Omental fat pad (tissue), 4 donors: ENCODE measurements around the gene TLR10. TPM values are rescaled to one million over a fixed set of nuclear protein-coding genes. Genes with fewer than 3 reads are reported as not detected.

Source experiments
- ATAC-seq: fragments of 150-250 bp; one replicate; pipeline ENCODE4 v1.9.1; 2016; ENCODE audit warnings: mild to moderate bottlenecking, moderate library complexity; ENCODE audit not compliant: low FRiP score
- DNase-seq: peaks from one replicate; pipeline ENCODE4 v3.0.0-alpha.2; 2019; ENCODE audit warnings: low spot score
- total RNA-seq, 4 donors: library from RNA; depleted of rRNA; stranded (reverse); fragments of >200 nt; gene quantifications; one replicate each; pipeline ENCODE4 v1.1.0, GENCODE V29; 2016
- TF ChIP-seq, protein P1 (sequence below), 3 donors: fragments of 450-650 bp; IDR thresholded peaks; one replicate each; pipeline ENCODE4 v1.5.1; 2016 to 2017; ENCODE audit warnings: antibody characterized with exemption in 3 of 3, mild to moderate bottlenecking in 3 of 3, moderate library complexity in 2 of 3

The TLR10 gene, protein sequence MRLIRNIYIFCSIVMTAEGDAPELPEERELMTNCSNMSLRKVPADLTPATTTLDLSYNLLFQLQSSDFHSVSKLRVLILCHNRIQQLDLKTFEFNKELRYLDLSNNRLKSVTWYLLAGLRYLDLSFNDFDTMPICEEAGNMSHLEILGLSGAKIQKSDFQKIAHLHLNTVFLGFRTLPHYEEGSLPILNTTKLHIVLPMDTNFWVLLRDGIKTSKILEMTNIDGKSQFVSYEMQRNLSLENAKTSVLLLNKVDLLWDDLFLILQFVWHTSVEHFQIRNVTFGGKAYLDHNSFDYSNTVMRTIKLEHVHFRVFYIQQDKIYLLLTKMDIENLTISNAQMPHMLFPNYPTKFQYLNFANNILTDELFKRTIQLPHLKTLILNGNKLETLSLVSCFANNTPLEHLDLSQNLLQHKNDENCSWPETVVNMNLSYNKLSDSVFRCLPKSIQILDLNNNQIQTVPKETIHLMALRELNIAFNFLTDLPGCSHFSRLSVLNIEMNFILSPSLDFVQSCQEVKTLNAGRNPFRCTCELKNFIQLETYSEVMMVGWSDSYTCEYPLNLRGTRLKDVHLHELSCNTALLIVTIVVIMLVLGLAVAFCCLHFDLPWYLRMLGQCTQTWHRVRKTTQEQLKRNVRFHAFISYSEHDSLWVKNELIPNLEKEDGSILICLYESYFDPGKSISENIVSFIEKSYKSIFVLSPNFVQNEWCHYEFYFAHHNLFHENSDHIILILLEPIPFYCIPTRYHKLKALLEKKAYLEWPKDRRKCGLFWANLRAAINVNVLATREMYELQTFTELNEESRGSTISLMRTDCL
- 1 to 10 TPM in 1 of 4 donors, under 1 TPM in 3; 0.12 to 2.5 (median 0.33) TPM for total RNA-seq

DNA sequence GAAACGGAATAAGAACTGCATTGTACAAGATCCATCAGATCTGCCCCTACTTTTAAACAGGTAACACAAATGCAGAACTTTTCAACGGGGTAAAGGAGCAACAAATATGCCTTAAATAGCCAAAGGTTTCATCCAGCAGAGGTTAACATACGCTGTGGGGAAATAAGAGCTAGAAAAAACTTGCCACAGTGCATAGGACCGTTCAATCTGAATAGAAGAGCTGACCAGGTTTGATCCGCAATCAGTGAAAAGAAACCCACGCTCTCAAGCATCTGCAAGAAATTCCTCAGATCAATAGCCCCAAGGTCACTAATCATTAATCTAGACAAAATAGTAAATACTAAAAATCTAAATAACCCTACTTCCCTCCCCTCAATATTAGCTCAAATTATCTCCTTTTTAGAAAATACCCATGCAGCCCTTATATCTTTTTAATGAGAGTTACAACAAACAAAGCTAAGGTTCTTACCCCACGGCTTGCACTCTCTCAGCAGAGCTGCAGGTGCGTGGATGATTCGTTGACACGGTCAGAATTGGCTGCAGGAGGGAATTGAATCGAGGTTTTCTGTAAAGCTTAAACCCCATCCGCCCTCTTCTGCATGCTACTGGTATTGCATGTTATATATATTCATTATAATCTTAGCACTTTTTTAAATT, at the start of gene TLR10:
TSS of gene TLR10 (minus strand) at position 539 of the 657 bp plus-strand sequence. CDS start 7,400 bp downstream, outside the sequence.
- DNase-seq: no peak
- no peak for ATAC-seq
- TF ChIP-seq, protein P1, sequence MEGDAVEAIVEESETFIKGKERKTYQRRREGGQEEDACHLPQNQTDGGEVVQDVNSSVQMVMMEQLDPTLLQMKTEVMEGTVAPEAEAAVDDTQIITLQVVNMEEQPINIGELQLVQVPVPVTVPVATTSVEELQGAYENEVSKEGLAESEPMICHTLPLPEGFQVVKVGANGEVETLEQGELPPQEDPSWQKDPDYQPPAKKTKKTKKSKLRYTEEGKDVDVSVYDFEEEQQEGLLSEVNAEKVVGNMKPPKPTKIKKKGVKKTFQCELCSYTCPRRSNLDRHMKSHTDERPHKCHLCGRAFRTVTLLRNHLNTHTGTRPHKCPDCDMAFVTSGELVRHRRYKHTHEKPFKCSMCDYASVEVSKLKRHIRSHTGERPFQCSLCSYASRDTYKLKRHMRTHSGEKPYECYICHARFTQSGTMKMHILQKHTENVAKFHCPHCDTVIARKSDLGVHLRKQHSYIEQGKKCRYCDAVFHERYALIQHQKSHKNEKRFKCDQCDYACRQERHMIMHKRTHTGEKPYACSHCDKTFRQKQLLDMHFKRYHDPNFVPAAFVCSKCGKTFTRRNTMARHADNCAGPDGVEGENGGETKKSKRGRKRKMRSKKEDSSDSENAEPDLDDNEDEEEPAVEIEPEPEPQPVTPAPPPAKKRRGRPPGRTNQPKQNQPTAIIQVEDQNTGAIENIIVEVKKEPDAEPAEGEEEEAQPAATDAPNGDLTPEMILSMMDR (IDR thresholded peaks at IDR 0.05): peak in 2 of 3 donors; percentile 9 to 43

DNA sequence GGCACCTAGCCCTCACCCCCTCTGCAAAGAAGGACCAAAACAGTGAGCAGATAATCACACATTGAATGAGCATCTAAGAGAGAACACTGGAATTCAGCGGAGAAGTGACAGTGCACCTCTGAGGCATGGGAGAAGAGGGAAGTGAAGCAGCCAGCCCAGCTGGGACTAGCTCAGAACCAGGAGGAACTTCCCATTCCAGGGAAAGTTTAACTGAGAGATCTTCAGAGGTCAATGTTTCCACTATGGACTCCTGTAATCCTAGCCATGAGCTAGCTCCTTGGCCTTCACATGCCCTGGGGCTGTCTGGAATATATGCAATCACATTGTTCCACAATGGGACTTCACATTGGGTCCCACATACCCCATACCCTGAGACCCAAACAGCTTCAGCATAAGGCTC, 49.4 kb upstream of the TLR10 start:
- ATAC-seq: no peak
- TF ChIP-seq, protein P1 (IDR thresholded peaks at IDR 0.05): no peak
- no peak for DNase-seq

DNA sequence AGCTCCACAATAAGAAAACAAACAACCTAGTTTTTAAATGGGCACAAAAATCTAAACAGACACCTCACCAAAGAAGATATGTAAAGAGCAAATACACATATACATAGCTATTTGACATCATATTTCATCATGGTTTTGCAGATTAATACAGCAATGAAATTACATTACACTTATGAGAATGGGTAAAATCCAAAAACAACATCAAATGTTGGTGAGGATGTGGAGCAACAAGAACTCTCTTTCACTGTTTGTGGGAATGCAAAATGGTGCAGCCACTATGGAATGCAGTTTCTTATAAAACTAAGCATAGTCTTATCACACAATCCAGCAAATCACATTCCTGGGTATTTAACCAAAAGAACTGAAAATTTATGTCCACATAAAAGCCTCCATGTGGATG, 48.9 kb upstream of the TLR10 start:
- ATAC-seq (no peak), DNase-seq (no peak)
- TF ChIP-seq, protein P1 (IDR thresholded peaks at IDR 0.05): no peak

DNA sequence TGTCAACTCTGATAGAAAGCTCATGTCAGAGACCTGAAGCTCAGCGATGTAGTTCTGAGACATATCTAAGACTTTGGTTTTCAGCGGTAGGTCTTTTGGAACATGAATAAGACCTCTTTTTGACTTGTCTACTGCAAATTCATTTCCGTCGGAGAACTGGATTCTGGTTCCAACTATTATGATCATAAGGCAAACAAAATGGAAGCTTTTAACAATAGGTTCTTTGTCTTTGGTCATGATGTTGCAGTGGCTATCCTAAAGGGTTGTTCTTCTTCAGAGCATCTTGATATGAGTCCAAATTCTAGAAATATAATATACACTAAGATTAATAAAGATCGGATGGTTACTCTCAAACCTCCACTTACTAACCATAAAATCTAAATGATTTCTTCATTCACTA, 46.4 kb upstream of the TLR10 start:
- DNase-seq (no peak), ATAC-seq (no peak)
- TF ChIP-seq, protein P1 (IDR thresholded peaks at IDR 0.05): no peak

DNA sequence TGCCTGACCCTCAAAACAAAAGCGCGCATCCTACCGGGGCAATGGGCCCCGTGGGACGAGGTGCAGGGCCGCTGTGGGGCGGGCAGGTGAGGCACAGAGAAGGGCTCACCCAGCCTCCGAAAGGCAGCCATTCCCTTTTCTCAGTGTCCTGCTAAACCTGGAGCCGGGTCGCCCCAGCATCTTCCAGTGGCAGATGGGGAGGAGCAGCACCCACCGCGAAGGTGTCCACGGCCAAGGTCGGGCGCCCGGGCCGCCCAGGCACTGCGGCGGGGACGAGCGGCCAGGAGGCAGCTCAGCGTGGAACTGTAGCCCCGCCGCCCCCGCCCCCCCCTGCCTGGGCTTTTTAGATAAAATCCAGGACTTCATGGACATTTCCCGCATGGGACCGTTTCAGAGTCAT, 41.0 kb upstream of the TLR10 start:
- TF ChIP-seq, protein P1 (IDR thresholded peaks at IDR 0.05): no peak
- DNase-seq (no peak), ATAC-seq (no peak)

DNA sequence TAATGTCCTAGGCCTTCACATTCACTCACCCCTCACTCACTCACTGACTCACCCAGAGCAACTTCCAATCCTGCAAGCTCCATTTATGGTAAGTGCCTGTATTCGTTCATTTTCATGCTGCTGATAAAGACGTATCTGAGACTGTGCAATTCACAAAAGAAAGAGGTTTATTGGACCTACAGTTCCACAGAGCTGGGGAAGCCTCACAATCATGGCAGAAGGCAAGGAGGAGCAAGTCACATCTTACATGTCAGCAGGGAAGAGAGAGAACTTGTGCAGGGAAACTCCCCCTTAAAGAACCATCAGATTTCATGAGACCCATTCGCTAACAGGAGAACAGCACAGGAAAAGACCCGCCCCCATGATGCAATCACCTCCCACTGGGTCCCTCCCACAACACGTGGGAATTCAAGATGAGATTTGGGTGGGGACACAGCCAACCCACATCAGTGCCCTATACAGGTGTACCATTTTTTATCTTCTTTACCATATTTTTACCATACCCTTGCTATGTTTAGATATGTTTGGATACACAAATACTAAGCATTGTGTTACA, 40.0 kb upstream of the TLR10 start:
- DNase-seq: no peak
- TF ChIP-seq, protein P1 (IDR thresholded peaks at IDR 0.05): no peak
- no peak for ATAC-seq
